Measurements from ENCODE around the gene CKAP4. TPM values are rescaled to one million over a fixed set of nuclear protein-coding genes. Genes with fewer than 3 reads are reported as not detected.

The CKAP4 gene
- total RNA-seq, 1 experiment from 2014 or later = 177 TPM

GRCh38 chr12:106275458-106275857, 27.6 kb upstream of the CKAP4 start:
- no peak for DNase-seq (ENCODE audit: low read depth)

DNA sequence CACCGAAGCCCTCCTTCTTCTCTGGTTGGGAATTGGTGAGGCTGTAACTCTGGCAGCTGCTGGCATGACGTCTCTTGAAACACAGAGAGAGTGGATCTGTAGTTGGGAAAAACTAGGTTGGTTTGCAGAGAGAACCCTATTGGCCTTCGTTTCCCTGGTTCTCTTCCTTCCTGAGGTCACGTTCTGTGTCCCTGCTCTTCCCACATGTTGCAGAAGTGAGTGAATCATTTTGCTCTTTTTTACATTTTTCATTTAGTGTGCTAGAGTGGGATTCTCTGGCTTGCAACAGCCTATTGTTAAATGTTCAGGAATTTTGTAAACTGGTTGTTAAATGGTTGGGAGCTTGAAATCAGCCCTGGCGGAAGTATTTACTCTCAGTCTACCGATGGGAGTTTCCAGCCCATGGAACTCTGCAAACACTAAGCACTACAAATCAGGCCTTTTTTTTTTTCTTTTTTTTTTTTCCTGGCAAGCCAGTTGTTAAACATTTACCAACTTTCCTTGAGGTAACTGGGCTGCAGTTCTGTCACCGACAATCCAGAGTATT, 26.8 kb upstream of the CKAP4 start:
- no peak for DNase-seq (ENCODE audit: low read depth)

DNA sequence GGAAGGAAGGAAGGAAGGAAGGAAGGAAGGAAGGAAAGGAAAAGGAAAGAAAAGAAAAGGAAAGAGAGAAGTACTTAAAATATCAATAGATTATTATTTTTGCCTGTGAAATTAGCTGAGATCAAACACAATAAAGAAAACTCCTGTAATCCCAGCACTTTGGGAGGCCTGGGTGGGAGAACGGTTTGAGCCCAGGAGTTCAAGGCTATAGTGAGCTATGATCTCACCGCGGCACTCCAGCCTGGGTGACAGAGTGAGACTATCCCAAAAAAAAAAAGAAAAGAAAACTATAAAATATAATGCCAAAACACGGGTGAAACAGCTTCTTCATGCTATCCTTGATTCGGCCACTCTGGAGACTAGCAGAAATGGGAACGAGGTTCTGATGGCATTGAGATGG, 26.2 kb upstream of the CKAP4 start:
- DNase-seq (ENCODE audit: low read depth) = no peak

- no peak for DNase-seq (ENCODE audit: low read depth)
Measured at GRCh38 chr12:106273491-106273890, 25.7 kb upstream of the CKAP4 start.

DNA sequence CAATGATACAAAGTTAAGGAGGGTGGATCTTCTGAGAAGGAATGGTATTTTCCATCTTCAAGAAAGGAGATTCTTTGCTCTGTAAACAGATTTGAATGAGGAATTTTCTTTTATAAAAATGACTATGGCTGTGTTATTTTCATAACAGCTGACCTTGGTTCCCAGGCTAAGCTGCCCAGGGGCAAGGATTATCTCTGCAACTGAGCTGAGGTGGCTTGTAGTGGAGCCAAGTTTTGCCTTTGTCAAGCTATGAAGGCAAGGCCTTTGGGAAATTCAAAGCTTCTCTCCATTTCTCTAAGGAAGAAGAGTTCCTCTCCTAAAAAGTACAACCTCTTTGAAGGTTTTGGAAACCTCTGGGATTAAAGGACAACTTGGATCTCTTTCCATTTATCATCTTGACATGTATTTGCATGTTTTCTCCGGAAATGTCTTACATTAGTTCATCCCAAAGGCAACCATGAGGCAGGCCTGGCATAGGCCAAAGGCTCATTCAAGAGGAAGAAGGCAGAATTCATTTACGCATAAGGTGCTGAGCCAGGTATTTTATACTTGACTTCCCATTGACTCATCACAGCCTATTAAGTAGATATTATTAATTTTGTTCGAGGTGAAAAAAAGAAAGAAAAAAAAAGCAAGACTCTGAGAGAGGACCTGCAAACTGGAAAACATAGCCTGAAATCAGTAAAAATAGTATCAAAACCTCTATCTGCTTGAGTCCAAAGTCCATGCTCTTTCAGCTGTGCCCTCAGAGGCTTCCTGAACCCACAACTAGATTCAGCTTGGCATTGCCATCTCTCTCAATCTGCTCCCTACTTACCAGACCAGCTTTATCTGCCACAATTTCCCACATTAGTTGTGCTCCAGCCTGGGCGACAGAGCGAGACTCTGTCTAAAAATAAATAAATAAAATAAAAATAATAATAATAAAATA, 24.0 kb upstream of the CKAP4 start:
- DNase-seq (ENCODE audit: low read depth) = no peak

GRCh38 chr12:106269150-106269771, 21.4 kb upstream of the CKAP4 start:
- no peak for DNase-seq (ENCODE audit: low read depth)

DNA sequence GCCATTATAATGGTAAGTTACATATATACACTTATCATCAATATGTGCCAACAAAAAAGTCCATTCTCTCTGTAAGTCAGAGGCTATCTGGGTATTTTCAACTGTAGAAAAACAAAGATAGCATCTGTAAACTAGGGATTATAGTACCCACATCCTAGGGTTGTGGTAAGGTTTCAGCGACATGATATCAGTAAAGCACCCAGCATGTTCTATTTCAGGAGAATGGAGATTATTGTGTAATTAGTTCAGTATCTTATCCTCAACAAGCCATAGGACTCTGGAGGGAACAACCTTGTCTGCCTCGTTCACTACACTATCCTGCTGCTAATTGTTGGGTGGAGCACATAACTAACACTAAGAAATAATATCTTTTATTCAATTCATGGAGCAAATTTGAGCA, 19.7 kb upstream of the CKAP4 start:
- no peak for DNase-seq (ENCODE audit: low read depth)

DNA sequence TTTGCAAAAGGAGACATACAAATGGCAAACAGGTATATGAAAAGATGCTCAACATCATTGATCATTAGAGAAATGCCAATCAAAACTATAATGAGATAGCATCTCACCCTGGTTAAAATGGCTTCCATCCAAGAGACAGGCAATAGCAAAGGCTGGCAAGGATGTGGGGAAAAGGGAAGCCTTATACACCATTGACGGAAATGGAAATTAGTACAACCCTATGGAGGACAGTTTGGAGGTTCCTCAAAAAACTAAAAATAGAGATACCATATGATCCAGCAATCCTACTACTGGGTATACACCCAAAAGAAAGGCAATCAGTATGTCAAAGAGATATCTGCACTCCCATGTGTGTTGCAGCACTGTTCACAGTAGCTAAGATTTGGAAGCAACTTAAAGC, 17.3 kb upstream of the CKAP4 start:
- no peak for DNase-seq (ENCODE audit: low read depth)

DNA sequence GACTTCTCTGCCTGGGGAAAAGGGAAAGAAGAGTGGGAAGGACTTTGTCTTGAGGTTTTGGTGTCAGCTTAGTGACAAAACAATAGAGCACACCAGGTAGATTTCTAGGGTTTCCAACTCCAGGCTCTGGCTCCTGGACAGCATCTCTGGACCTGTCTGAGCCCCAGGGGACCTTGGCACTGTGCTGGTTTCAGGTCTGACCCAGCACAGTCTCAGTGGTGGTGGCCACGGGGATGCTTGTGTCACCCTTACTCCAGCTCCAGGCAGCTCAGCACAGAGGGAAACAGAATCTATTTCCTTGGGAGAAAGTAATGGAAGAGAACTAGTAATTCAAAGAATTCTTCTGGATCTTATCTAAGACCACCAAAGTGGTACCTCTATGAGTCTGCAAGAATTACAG, 11.1 kb upstream of the CKAP4 start:
- DNase-seq (ENCODE audit: low read depth) = no peak

DNA sequence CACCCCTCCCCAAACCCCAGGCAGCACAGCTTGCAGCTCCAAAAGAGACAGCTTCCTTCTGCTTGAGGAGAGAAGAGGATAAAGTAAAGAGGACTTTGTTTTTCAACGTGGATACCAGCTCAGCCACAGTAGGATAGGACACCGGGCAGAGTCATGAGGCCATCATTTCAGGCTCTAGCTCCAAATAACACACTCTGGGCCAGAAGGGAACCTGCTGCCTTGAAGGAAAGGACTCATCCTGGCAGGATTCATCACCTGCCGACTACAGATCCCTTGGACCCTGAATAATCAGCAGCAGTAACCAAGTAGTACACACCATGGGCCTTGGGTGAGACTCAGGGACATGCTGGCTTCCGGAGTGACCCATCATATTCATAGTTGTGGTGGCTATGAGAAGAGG, 10.4 kb upstream of the CKAP4 start:
- DNase-seq (ENCODE audit: low read depth) = no peak

GRCh38 chr12:106256524-106256923, 8.7 kb upstream of the CKAP4 start:
- no peak for DNase-seq (ENCODE audit: low read depth)

GRCh38 chr12:106255952-106256351, 8.1 kb upstream of the CKAP4 start:
- no peak for DNase-seq (ENCODE audit: low read depth)

GRCh38 chr12:106255493-106255892, 7.7 kb upstream of the CKAP4 start:
- no peak for DNase-seq (ENCODE audit: low read depth)

DNA sequence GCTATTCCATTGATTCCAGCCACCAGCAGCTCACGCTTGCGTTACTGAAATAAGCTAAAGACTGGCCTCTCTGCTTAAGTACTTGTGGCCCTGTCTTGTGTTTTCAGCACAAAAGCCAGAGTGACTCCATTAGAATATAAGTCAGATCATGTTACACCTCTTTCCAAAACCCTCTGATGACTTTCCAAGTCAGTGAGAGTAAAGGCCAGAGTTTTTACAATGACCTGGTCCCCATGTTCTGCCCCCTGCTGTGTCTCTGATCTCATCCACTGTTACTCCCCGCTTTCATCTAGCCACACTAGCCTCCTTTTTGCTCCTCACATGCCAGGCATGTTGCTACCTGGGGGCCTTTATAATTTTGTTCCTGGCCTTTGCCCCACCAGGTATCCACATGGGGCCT, 6.9 kb upstream of the CKAP4 start:
- DNase-seq (ENCODE audit: low read depth) = no peak

GRCh38 chr12:106251631-106252455, 4.0 kb upstream of the CKAP4 start:
- peak; percentile 20 for DNase-seq (ENCODE audit: low read depth)

DNA sequence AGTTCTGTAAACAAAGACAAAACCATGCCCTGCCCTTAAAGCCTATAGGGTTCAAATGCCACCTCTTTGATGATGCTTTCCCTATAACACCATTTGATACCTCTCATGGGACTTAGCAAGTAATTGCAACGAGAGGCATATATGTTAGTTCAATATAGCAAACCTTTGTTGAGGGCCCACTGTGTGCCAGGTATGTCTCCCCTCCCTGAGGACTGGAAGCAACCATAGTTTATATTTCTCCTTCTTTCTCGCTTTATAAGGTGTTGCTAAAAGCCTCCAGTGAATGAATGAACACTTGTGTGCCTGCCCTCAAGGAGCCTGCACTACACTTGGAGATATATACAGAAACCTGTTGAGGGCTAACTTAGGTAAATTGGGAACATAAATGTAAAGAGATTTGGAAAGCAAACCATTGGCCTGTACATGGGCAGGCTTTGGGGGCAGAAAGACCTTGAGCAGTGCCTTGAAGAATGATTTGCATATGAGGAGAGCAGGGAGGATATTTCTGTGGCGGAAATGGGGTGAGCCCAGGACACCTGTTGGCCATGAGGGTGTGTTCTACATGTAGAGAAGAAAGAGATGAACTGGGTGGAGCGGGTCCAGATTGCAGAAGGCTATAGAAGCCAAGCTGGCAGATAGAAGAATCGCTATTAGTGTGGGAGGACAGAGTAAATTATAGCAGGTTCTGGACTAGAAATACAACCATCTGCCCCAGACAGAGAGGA, 1.8 kb upstream of the CKAP4 start:
- DNase-seq (ENCODE audit: low read depth) = no peak

- peak; percentile 33 for DNase-seq (ENCODE audit: low read depth)
Measured at GRCh38 chr12:106248846-106249371, 1.1 kb upstream of the CKAP4 start.

GRCh38 chr12:106248312-106248845, 559 bp upstream of the CKAP4 start:
- DNase-seq (ENCODE audit: low read depth) = peak; percentile 72

DNA sequence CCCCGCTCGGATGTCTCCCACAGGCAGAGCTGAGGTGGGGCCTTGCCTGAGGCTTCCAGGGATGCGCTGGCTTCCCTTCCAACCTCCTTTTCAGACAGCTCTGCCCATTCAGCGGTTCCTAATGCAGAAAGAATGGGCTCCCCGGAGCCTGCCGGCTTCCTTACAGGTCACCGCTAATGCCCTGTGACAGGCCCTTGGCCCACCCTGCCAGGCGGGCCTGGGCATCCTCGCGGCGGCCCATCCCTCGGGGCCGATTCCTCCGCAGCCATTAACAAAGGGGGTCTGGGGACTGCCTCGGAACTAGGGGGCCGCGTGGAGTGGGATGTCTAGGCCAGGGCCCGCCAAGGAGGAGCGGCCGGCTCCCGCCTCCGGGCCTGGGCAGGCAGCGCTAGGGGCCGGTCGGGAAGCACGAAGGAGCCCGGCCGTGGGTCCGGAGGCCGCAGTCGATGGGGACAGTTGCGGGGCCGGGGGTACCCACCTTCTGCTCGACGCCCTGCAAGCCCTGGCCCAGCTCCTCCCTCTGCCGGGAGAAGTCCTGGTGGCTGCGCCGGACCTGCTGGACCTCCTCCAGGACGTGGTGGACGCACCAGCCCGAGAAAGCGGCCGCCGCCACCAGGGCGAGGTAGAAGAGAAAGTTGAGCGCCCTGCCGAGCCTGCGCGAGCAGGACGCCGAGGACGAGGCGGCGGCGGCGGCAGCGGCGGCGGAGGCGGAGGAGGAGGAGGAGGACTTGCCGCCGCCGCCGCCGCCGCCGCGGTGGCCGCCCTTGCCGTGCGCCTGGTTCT, 738 bp downstream of the CKAP4 start:
- peak; percentile 64 for DNase-seq (ENCODE audit: low read depth)

GRCh38 chr12:106245767-106246166, 2.1 kb downstream of the CKAP4 start:
- peak; percentile 69 for DNase-seq (ENCODE audit: low read depth)
